ENCODE results near the gene PPP1R16B.

DNA sequence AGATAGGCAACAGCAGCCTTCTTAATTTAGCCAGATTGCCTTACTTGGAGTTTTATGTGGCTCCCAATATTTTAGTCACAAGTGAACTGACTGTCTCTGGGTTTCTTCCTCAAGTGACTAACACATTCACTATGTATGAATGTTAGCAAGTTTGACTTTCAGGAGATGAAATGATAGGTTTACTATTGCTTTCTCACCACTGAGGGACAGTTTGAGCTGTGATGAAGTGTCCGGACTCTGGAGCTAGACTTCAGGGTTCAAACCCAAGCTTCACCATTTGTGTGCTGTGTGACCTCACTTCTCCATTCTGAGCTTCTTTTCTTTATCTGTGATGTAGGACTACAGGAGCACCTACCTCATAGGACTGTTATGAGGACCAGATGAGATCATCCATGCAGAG is 164.8 kb downstream of the PPP1R16B start:
- TF ChIP-seq, protein P1, sequence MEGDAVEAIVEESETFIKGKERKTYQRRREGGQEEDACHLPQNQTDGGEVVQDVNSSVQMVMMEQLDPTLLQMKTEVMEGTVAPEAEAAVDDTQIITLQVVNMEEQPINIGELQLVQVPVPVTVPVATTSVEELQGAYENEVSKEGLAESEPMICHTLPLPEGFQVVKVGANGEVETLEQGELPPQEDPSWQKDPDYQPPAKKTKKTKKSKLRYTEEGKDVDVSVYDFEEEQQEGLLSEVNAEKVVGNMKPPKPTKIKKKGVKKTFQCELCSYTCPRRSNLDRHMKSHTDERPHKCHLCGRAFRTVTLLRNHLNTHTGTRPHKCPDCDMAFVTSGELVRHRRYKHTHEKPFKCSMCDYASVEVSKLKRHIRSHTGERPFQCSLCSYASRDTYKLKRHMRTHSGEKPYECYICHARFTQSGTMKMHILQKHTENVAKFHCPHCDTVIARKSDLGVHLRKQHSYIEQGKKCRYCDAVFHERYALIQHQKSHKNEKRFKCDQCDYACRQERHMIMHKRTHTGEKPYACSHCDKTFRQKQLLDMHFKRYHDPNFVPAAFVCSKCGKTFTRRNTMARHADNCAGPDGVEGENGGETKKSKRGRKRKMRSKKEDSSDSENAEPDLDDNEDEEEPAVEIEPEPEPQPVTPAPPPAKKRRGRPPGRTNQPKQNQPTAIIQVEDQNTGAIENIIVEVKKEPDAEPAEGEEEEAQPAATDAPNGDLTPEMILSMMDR (IDR thresholded peaks at IDR 0.05), result no peak
- no peak for TF ChIP-seq POLR2A (IDR thresholded peaks at IDR 0.05)
